GM18526 (cell line): Measurements from ENCODE around the gene ZNF649.

Experiments
- POLR2A ChIP-seq: IDR thresholded peaks from 3 replicates; pipeline ENCODE4 v1.6.1; 2011; ENCODE audit not compliant: insufficient read length; ENCODE audit errors: extremely low read depth

ZNF649 gene

GRCh38 chr19:51904331-51905165, at the start of gene ZNF649:
ZNF649 (minus strand) TSS chr19:51905017; CDS start chr19:51900107, 4,910 bp downstream.
- peak; percentile 50 for TF ChIP-seq POLR2A

- no peak for TF ChIP-seq POLR2A
Observed at GRCh38 chr19:51948975-51949374, 44.2 kb upstream of the ZNF649 start.

- TF ChIP-seq POLR2A = no peak
Observed at GRCh38 chr19:51946602-51947001, 41.8 kb upstream of the ZNF649 start.

- no peak for TF ChIP-seq POLR2A
Observed at GRCh38 chr19:51944798-51945552, 40.2 kb upstream of the ZNF649 start.

GRCh38 chr19:51938936-51939335, 34.1 kb upstream of the ZNF649 start:
- TF ChIP-seq POLR2A = no peak

- no peak for TF ChIP-seq POLR2A
Observed at GRCh38 chr19:51931921-51932320, 27.1 kb upstream of the ZNF649 start.

GRCh38 chr19:51927859-51928258, 23.0 kb upstream of the ZNF649 start:
- TF ChIP-seq POLR2A = no peak

GRCh38 chr19:51926784-51927741, 22.2 kb upstream of the ZNF649 start, which contains the start of gene ZNF613:
ZNF613 (plus strand) TSS chr19:51927472; CDS start chr19:51936221, 8,749 bp downstream.
- peak; percentile 45 for TF ChIP-seq POLR2A

- TF ChIP-seq POLR2A = no peak
Observed at GRCh38 chr19:51926426-51926783, 21.6 kb upstream of the ZNF649 start.

- TF ChIP-seq POLR2A = no peak
Observed at GRCh38 chr19:51921949-51922348, 17.1 kb upstream of the ZNF649 start.

GRCh38 chr19:51919606-51920005, 14.8 kb upstream of the ZNF649 start:
- TF ChIP-seq POLR2A = no peak

- TF ChIP-seq POLR2A = no peak
Observed at GRCh38 chr19:51916167-51916566, 11.3 kb upstream of the ZNF649 start.

GRCh38 chr19:51915324-51915867, 10.6 kb upstream of the ZNF649 start:
- TF ChIP-seq POLR2A = no peak

- TF ChIP-seq POLR2A = no peak
Observed at GRCh38 chr19:51905206-51905605, 389 bp upstream of the ZNF649 start.

- TF ChIP-seq POLR2A = no peak
Observed at GRCh38 chr19:51903192-51903591, 1.6 kb downstream of the ZNF649 start.
